ENCODE data around the gene PPP2R2C. TPM values are rescaled to one million over a fixed set of nuclear protein-coding genes. Genes with fewer than 3 reads are reported as not detected.

The PPP2R2C gene
- total and polyA plus RNA-seq, 2 of the 4 experiments (the other 2 are of a cell fraction), result 0.03 TPM; not detected in 1

DNA sequence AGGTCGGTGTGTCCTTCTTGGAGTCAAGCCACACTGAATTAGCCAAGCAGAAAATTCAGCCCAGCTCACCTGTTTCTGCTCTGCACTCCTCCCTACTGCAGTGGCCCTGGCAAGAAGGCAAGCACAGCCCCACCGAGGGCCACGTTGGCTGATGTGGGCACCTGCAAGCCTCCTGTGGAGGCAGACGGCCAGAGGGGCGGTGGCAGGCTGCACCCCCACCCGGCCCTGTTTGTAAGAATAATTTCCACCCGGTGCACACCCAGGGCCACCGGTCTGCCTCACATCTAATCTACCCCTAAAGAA lies 18.8 kb downstream of the PPP2R2C start:
- POLR2A ChIA-PET (ENCODE audit: unreplicated experiment), result no interaction called here
- Histone ChIP-seq H3K27me3 (ENCODE audit: control insufficient read depth, insufficient read depth, low read length) (peaks cover 9% of the 10 kb centered on the region), H3K4me3 (ENCODE audit: insufficient read depth, low read depth, low read length) (no peak overlapping the region), H2AK5ac (ENCODE audit: low read depth, low read length) (no peak overlapping the region), H3K9me1 (ENCODE audit: insufficient read depth, low read length) (no peaks in the 10 kb centered on the region), H2BK5ac (ENCODE audit: low read depth, low read length, poor library complexity, severe bottlenecking) (no peak overlapping the region), H3K4ac (ENCODE audit: low read depth, low read length) (no peak overlapping the region), H3K79me1 (ENCODE audit: low read depth in 1 of 2, low read length in 2 of 2) (no peaks in the 10 kb centered on the region), H2AFZ (replicated peaks; ENCODE audit: low read length, poor library complexity) (no peak overlapping the region), H4K20me1 (ENCODE audit: insufficient read depth, low read length) (no peaks in the 10 kb centered on the region; the same call in 1 of the 2 replicates), H4K91ac (ENCODE audit: insufficient read depth, low read depth, low read length) (no peak overlapping the region), H3K27ac (ENCODE audit: insufficient read depth, low read length) (no peak overlapping the region), H2BK15ac (ENCODE audit: low read depth, low read length) (no peak overlapping the region), H3K18ac (ENCODE audit: low read depth, low read length) (no peak overlapping the region), H4K8ac (ENCODE audit: low read depth in 2 of 2, low read length in 2 of 2) (no peak overlapping the region), H3K56ac (ENCODE audit: extremely low read depth, insufficient read depth, low read length) (no peak overlapping the region), H2AK9ac (replicated peaks; ENCODE audit: low read depth, low read length, poor library complexity) (no peak overlapping the region), H4K5ac (ENCODE audit: low read depth, low read length) (no peak overlapping the region), H3K9ac (ENCODE audit: low read depth, low read length) (no peak overlapping the region), H3K23ac (ENCODE audit: low read depth, low read length) (no peak overlapping the region), H3K14ac (replicated peaks; ENCODE audit: low read depth, low read length) (no peak overlapping the region), H3K9me3 (ENCODE audit: control insufficient read depth, insufficient read depth, low read length) (no peaks in the 10 kb centered on the region), H3K4me1 (ENCODE audit: control insufficient read depth, insufficient read depth, low read length) (no peaks in the 10 kb centered on the region), H3K4me2 (ENCODE audit: low read depth, low read length) (no peak overlapping the region), H2BK120ac (ENCODE audit: low read depth, low read length) (no peak overlapping the region), H2BK20ac (ENCODE audit: low read depth, low read length) (no peak overlapping the region), H3K36me3 (ENCODE audit: control insufficient read depth, insufficient read depth, low read length) (no peaks in the 10 kb centered on the region)
- 6% methylated on average over 3 of the region's 8 CpGs; no CpG with 5 or more reads in 1 of the 2 experiments for WGBS, 2 experiments (ENCODE audit: extremely low coverage in 2 of 2, insufficient read length in 1 of 2)
- no TSS peak for BruUV-seq (replicated peaks)
- no peak for TF ChIP-seq RFX5 (IDR thresholded peaks at IDR 0.05; ENCODE audit: low read depth, low read length)
- no peak for TF ChIP-seq RCOR1 (IDR thresholded peaks at IDR 0.05; ENCODE audit: insufficient replicate concordance, low read length)
- TF ChIP-seq FOS (IDR thresholded peaks at IDR 0.05; ENCODE audit: low read depth, low read length), result no peak
- TF ChIP-seq NFE2L2 (IDR thresholded peaks at IDR 0.05; ENCODE audit: low read depth, low read length), result no peak
- no peak for TF ChIP-seq RAD21 (IDR thresholded peaks at IDR 0.05; ENCODE audit: low read length)
- TF ChIP-seq CHD1 (IDR thresholded peaks at IDR 0.05; ENCODE audit: low read depth, low read length), result no peak
- no peak for TF ChIP-seq POLR2A (IDR thresholded peaks at IDR 0.05; ENCODE audit: low read depth, low read length)
- no peak for TF ChIP-seq CEBPB (IDR thresholded peaks at IDR 0.05; ENCODE audit: low read depth, low read length)
- TF ChIP-seq BHLHE40 (IDR thresholded peaks at IDR 0.05; ENCODE audit: low read depth, low read length), result no peak
- TF ChIP-seq, protein P1, sequence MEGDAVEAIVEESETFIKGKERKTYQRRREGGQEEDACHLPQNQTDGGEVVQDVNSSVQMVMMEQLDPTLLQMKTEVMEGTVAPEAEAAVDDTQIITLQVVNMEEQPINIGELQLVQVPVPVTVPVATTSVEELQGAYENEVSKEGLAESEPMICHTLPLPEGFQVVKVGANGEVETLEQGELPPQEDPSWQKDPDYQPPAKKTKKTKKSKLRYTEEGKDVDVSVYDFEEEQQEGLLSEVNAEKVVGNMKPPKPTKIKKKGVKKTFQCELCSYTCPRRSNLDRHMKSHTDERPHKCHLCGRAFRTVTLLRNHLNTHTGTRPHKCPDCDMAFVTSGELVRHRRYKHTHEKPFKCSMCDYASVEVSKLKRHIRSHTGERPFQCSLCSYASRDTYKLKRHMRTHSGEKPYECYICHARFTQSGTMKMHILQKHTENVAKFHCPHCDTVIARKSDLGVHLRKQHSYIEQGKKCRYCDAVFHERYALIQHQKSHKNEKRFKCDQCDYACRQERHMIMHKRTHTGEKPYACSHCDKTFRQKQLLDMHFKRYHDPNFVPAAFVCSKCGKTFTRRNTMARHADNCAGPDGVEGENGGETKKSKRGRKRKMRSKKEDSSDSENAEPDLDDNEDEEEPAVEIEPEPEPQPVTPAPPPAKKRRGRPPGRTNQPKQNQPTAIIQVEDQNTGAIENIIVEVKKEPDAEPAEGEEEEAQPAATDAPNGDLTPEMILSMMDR (conservative IDR thresholded peaks at IDR 0.05; ENCODE audit: low read depth, low read length), result no peak
- no peak for TF ChIP-seq MAFK (IDR thresholded peaks at IDR 0.05; ENCODE audit: low read depth, low read length)
- CTCF ChIA-PET, result no interaction called here
- DNase-seq (no peak), ATAC-seq (ENCODE audit: low read depth) (no peak)
- intact Hi-C loops (cut with micrococcal nuclease), result no loop called here
- dilution Hi-C loops (cut with HindIII; ENCODE audit: low sequenced_read_pairs, unreplicated experiment), result no loop called here
- in situ Hi-C loops (cut with MboI; ENCODE audit: low sequenced_read_pairs), result no loop called here

Measured in IMR-90 (cell line).